Upper lobe of left lung (tissue), 4 donors: ENCODE measurements around the gene CLDN6.
A peak's percentile ranks its signal among the peaks of the same experiment; 100 is the strongest.

Experiments
- EP300 ChIP-seq, 4 donors: sonication (generic); formaldehyde crosslinking; IDR thresholded peaks; one replicate each; pipeline ENCODE4 v1.5.1; 2017; ENCODE audit warnings: antibody characterized with exemption in 4 of 4, control low read depth in 2 of 4
- POLR2A ChIP-seq, 4 donors: fragments of 450-650 bp; IDR thresholded peaks; one replicate each; pipeline ENCODE4 v1.5.1; 2016 to 2017; ENCODE audit warnings: antibody characterized with exemption in 4 of 4, mild to moderate bottlenecking in 2 of 4
- POLR2AphosphoS5 ChIP-seq, 2 donors: sonication (generic); formaldehyde crosslinking; IDR thresholded peaks; one replicate each; pipeline ENCODE4 v1.5.1; 2017; ENCODE audit warnings: antibody characterized with exemption in 2 of 2
- TF ChIP-seq, protein P1 (sequence below), 6 experiments: fragments of 450-650 bp in 4 of 6; fragments of 200-600 bp in 2 of 6; sonication (generic) in 2 of 6; IDR thresholded peaks; one replicate each; pipeline ENCODE4 v1.5.1; 2016 to 2019; ENCODE audit warnings: antibody characterized with exemption in 6 of 6

DNA sequence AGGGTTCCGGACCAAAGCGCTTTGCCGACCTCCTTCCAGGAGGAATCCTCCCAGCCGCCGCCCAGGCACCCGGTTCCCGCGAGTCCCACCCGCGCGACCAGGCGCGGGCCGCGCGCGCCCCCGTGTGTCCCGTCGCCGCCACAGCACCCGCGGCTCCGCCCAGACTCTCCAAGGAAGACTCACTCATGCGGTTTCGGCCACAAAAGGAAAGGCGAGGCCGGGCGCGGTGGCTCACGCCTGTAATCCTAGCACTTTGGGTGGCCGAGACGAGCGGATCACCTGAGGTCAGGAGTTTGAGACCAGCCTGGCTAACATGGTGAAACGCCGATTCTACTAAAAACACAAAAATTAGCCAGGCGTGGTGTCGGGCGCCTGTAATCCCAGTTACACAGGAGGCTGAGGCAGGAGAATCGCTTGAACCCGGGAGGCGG lies 34.3 kb downstream of the CLDN6 start:
- TF ChIP-seq, protein P1, sequence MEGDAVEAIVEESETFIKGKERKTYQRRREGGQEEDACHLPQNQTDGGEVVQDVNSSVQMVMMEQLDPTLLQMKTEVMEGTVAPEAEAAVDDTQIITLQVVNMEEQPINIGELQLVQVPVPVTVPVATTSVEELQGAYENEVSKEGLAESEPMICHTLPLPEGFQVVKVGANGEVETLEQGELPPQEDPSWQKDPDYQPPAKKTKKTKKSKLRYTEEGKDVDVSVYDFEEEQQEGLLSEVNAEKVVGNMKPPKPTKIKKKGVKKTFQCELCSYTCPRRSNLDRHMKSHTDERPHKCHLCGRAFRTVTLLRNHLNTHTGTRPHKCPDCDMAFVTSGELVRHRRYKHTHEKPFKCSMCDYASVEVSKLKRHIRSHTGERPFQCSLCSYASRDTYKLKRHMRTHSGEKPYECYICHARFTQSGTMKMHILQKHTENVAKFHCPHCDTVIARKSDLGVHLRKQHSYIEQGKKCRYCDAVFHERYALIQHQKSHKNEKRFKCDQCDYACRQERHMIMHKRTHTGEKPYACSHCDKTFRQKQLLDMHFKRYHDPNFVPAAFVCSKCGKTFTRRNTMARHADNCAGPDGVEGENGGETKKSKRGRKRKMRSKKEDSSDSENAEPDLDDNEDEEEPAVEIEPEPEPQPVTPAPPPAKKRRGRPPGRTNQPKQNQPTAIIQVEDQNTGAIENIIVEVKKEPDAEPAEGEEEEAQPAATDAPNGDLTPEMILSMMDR (IDR thresholded peaks at IDR 0.05) = peak; percentile 94 to 98 (median 95)
- TF ChIP-seq EP300 (IDR thresholded peaks at IDR 0.05) (no peak), POLR2AphosphoS5 (IDR thresholded peaks at IDR 0.05) (no peak), POLR2A (IDR thresholded peaks at IDR 0.05) (no peak)
